Ishikawa (cell line): Measurements from ENCODE around the gene LDHD.

ENCODE experiments used
- CEBPB ChIP-seq: IDR thresholded peaks from 2 replicates; pipeline ENCODE4 v1.6.1; 2012
- EGR1 ChIP-seq: IDR thresholded peaks from 2 replicates; pipeline ENCODE4 v1.6.1; 2012
- EP300 ChIP-seq: IDR thresholded peaks from 2 replicates; pipeline ENCODE4 v1.6.1; 2012; ENCODE audit warnings: borderline replicate concordance
- NFIC ChIP-seq: IDR thresholded peaks from 2 replicates; pipeline ENCODE4 v1.6.1; 2012
- TAF1 ChIP-seq: IDR thresholded peaks from 2 replicates; pipeline ENCODE4 v1.6.1; 2012; ENCODE audit warnings: low read depth, mild to moderate bottlenecking
- USF1 ChIP-seq: IDR thresholded peaks from 2 replicates; pipeline ENCODE4 v1.6.1; 2012
- YY1 ChIP-seq: IDR thresholded peaks from 2 replicates; pipeline ENCODE4 v1.6.1; 2012; ENCODE audit warnings: low read depth
- TF ChIP-seq, protein P1 (sequence below): IDR thresholded peaks from 2 replicates; pipeline ENCODE4 v1.6.1; 2012; ENCODE audit warnings: low read depth, mild to moderate bottlenecking
- TF ChIP-seq, protein P2 (sequence below): IDR thresholded peaks from 2 replicates; pipeline ENCODE4 v1.6.1; 2012

GRCh38 chr16:75131081-75131480 lies 14.5 kb upstream of the LDHD start:
- TF ChIP-seq, protein P1, sequence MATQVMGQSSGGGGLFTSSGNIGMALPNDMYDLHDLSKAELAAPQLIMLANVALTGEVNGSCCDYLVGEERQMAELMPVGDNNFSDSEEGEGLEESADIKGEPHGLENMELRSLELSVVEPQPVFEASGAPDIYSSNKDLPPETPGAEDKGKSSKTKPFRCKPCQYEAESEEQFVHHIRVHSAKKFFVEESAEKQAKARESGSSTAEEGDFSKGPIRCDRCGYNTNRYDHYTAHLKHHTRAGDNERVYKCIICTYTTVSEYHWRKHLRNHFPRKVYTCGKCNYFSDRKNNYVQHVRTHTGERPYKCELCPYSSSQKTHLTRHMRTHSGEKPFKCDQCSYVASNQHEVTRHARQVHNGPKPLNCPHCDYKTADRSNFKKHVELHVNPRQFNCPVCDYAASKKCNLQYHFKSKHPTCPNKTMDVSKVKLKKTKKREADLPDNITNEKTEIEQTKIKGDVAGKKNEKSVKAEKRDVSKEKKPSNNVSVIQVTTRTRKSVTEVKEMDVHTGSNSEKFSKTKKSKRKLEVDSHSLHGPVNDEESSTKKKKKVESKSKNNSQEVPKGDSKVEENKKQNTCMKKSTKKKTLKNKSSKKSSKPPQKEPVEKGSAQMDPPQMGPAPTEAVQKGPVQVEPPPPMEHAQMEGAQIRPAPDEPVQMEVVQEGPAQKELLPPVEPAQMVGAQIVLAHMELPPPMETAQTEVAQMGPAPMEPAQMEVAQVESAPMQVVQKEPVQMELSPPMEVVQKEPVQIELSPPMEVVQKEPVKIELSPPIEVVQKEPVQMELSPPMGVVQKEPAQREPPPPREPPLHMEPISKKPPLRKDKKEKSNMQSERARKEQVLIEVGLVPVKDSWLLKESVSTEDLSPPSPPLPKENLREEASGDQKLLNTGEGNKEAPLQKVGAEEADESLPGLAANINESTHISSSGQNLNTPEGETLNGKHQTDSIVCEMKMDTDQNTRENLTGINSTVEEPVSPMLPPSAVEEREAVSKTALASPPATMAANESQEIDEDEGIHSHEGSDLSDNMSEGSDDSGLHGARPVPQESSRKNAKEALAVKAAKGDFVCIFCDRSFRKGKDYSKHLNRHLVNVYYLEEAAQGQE, result no peak
- TF ChIP-seq EP300 (no peak), USF1 (no peak), CEBPB (no peak), EGR1 (no peak), YY1 (no peak), NFIC (no peak), TAF1 (no peak)
- TF ChIP-seq, protein P2, sequence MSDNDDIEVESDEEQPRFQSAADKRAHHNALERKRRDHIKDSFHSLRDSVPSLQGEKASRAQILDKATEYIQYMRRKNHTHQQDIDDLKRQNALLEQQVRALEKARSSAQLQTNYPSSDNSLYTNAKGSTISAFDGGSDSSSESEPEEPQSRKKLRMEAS, result no peak
